NAMALWA (cell line): ENCODE measurements around the gene C1orf74.
A peak's percentile ranks its signal among the peaks of the same experiment; 100 is the strongest.
"Not testable (repeated sequence)": the region's sequence is repeated elsewhere in the genome, so short reads cannot be mapped to it uniquely, and the experiment has no call there.

Experiments
- DNase-seq: peaks from one replicate; pipeline ENCODE4 v3.0.0-alpha.2; 2015; ENCODE audit warnings: low spot score

The C1orf74 gene

GRCh38 chr1:209805875-209806760, 21.8 kb upstream of the C1orf74 start, which contains the start of gene IRF6:
Gene IRF6, minus strand, starts transcription at chr1:209806142. Its CDS starts 4,729 bp downstream, at chr1:209801413.
- no peak for DNase-seq

GRCh38 chr1:209805341-209805781, 21.0 kb upstream of the C1orf74 start:
- no peak for DNase-seq

GRCh38 chr1:209803568-209803967, 19.2 kb upstream of the C1orf74 start:
- DNase-seq: no peak

DNA sequence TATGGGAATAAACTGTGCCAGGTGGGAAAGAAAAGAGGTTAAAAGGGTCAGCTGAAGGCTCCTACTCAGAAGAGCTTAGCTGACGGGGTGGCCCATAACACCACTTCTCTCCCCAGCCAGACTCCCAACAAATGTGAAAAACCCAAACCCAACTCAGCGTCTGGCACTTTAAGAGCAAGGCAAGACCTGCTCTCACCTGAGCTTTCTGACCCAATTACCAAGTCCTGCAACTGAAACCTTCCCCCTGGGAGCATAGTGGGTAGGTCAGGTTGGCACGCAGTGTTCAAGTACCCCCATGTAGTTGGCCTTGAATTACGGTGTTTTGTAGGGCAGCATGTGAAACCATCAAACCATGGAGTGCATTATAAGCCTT, 18.4 kb upstream of the C1orf74 start:
- no peak for DNase-seq

DNA sequence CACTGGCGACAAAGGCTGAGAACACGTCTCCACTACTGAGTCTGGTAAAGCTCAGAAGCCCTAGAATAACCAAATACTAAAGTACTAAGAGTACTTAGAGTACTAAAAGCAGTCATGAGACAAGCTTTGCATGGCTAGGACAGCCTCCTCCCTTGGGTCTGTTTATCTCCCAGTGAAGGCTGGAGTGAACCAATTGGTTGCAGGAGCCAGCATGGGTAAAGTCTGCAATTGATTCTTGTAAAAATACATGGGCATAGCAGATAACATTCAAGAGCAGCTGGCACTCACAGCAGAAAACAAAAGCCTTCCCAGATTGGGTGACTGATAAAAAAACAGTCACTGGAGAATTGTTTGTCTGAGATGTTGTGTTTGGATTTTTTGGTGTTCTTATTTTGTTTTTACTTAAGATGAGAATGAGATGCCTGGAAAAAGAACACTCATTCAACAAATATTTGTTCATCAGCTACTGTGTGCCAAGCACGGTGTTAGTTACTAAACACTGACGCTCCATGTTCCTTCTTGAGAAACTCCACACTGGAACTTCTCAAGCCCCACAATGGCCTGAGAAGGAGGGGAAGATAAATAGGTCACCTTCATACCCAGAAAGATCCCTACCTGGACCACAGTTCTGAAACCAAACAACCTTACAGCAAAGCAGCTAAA, 17.9 kb upstream of the C1orf74 start:
- DNase-seq: no peak

GRCh38 chr1:209800984-209801834, 16.9 kb upstream of the C1orf74 start:
- no peak for DNase-seq

DNA sequence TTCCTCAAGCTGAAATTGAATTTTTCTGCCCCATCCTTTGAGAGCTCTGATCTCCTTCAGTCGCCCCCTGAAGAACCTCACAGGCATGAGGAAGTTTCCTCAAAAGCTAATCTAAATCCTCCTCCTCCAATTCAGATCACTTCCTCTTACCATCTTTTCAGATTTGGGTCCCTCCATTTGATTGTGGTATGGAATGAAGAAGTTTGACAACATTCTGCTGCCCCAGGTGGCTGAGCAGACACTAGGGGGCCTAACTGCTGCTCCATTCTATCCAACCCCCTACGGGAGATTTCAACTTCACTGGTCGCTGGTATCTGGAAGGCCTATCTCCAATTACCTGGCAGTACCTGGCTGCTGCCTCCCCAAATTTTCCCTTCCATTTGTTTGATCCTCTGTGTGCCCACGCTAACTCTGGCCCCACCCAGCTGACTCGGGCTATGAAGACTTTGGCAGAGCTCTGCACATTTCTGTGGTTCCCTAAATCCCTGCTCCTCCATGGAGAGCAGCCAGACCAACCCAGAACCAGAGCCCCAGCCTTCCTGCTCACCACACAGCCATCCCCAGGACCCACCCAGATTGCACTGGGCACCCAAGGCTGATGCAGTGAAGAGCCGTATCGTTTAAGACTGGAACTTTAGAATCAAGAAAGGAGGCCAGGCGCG, 13.8 kb upstream of the C1orf74 start:
- peak; percentile 25 for DNase-seq

- DNase-seq: not testable (repeated sequence)
Measured at GRCh38 chr1:209793711-209794110, 9.4 kb upstream of the C1orf74 start.

GRCh38 chr1:209791920-209792319, 7.6 kb upstream of the C1orf74 start:
- no peak for DNase-seq

- no peak for DNase-seq
Measured at GRCh38 chr1:209790286-209791193, 6.2 kb upstream of the C1orf74 start.

DNA sequence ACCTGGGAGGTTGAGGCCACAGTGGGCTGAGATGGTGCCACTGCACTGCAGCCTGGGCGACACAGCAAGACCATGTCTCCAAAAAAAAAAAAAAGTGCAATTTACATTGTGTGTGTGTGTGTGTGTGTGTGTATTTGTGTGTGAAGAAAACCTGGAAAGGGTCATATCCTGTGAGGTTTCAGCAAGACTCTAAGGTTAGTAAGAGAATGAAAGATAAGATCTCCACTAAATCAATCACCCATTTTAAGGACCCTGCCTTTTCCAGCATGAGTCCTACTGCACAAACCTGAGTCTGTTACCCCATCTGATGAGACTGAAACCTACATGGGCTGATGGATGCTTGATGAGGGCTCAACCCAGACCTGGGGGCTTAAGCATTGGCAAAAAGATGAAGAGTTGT, 4.9 kb upstream of the C1orf74 start:
- DNase-seq: no peak

GRCh38 chr1:209787551-209787950, 3.2 kb upstream of the C1orf74 start:
- no peak for DNase-seq

- no peak for DNase-seq
Measured at GRCh38 chr1:209786146-209786545, 1.8 kb upstream of the C1orf74 start.

DNA sequence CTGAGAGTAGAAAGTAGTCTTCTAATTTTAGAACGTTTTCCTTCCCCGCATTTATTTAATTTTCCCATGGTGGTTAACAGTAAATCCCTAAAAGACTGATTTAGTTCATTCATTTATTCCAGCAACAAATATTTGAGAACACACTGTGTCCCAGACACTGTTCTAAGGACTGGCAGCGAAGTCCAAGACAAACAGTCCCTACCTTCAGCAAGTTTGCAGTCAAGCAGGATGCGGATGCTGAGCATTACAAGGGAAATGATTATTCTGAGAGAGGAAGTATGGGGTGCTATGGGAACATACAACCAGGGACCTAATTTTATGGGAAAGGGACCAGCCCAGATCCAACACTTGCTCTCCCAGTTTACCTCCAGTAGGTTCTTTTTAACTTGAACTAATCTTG, 1.2 kb upstream of the C1orf74 start:
- DNase-seq: no peak

DNA sequence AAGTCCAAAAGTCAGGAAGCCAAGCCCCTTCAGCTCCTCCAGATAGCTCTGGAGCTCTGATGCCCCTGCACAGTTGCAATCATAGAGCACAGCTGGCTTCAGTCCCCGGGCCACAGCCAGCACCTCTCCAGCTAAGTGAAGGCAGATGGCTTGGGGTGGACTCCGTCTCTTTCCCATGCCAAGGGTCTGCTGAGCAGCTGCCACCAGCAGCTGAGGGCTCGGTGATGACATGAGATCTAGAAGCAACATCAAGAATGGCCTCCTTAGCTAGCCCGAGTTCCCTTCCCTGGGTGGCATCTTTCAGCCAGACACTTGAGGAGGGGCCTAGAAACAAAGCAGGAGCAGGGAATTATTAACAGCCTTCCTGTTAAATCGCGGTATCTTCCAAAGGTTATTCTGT, 973 bp downstream of the C1orf74 start:
- DNase-seq: no peak

- no peak for DNase-seq
Measured at GRCh38 chr1:209780268-209780667, 4.1 kb downstream of the C1orf74 start.

- no peak for DNase-seq
Measured at GRCh38 chr1:209778102-209778501, 6.3 kb downstream of the C1orf74 start.

DNA sequence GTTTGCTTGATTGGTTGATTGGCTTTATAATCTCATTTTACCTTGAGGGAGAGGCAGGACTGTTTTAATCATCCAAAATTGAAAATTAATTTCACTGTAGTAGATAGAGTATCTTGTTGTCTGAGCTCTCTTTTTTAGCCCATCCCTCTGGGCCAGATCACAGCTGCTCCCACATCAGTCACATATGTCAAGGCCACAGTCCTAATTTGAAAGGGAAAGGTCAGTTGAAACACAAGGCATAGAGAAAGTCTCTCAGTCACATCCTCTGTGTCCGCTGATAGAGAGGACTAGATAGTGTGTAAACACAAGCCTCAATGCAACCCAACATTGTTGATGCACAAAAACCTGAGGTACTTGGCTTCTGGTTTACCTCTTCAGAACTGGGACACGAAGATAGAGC, 6.8 kb downstream of the C1orf74 start:
- no peak for DNase-seq

GRCh38 chr1:209775678-209776077, 8.7 kb downstream of the C1orf74 start:
- DNase-seq: no peak

DNA sequence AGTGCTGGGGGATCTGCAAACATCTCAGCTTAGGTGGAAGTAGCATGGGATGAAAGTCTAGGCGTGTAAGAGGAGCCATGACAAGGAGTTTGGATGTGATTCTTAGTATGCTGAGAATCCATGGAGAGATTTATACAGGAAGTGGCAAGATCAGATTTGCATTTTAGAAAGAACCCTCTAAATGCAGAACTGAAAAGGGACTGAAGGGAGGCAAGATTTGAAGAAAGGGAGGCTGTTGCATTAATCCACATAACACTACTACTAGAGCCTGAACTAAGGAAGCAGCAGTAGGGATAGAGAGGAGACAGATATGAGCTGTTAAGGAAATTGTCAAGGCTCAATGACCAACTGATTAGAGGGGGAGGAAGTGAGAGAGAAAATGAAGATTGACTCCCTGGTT, 9.8 kb downstream of the C1orf74 start:
- peak; percentile 27 for DNase-seq

DNA sequence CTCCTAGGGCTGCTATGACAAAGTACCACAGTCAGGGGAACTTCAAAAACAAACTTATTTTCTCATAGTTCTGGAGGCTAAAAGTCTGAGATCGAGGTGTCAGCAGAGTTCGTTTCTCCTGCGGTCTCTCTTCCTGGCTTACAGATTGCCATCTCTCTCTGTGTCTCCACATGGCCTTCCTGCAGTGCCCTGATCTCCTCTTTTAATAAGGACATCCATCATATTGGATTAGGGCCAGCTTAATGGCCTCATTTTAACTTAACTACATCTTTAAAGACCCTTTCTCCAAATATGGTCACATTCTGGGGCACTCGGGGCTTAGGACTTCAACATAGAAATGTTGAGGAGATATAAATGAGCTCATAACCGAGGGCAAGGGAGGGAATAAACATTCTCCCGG, 12.2 kb downstream of the C1orf74 start:
- DNase-seq: no peak
